Measurements from ENCODE around the gene ARID1A. TPM values are rescaled to one million over a fixed set of nuclear protein-coding genes. Genes with fewer than 3 reads are reported as not detected.

ARID1A gene
- total and polyA plus RNA-seq, 9 of the 15 experiments (the other 6 are each of a cell fraction or from before 2014, with no cell fraction given), result 8.3 to 88.3 (median 22.5) TPM

GRCh38 chr1:26694638-26695355 lies 1.0 kb upstream of the ARID1A start:
- H3K9me3 ChIP-seq (replicated peaks; ENCODE audit: control insufficient read depth, insufficient read depth, low read depth, low read length), result no peaks in the 10 kb centered on the region
- CTCF ChIA-PET (ENCODE audit: low intra/inter-chr PET ratio), result interaction anchor here (0.6 kb wide), 1 partner anchor 79 kb away, joined by 4 read pairs; no protein-coding TSS in a partner anchor
- in situ Hi-C loops (cut with MboI) (no loop called here), intact Hi-C loops (cut with micrococcal nuclease) (loop anchor here (1.0 to 10.0 kb wide), 3 partner anchors 8 to 190 kb away; partner anchors contain the start of gene SFN)
- peak overlapping the region; percentile 94 for H3K4me2 ChIP-seq (ENCODE audit: insufficient read depth, low read length)
- H3K9me1 ChIP-seq (ENCODE audit: control insufficient read depth, insufficient read depth, low read length), result no peaks in the 10 kb centered on the region
- H3K27me3 ChIP-seq (ENCODE audit: control insufficient read depth in 2 of 2, insufficient read depth in 2 of 2, low read length in 2 of 2), result no peaks in the 10 kb centered on the region
- POLR2A ChIA-PET, result interaction anchor here (0.6 to 15.7 kb wide), 11 partner anchors 9 to 256 kb away, joined by 3 to 159 read pairs (median 9); no protein-coding TSS in a partner anchor
- peak overlapping the region; percentile 88 to 99 for H3K9ac ChIP-seq (ENCODE audit: insufficient read depth in 1 of 2, low read depth in 2 of 2, low read length in 2 of 2)
- peaks cover 16% of the 10 kb centered on the region for H3K36me3 ChIP-seq (ENCODE audit: control insufficient read depth, insufficient read depth, low read length)
- peak in 2 of 4 experiments; percentile 10 to 55 for DNase-seq (ENCODE audit: extremely low read depth in 1 of 4, low spot score in 3 of 4)
- H3K79me2 ChIP-seq (ENCODE audit: control insufficient read depth, insufficient read depth, low read length), result peaks cover 65% of the 10 kb centered on the region
- FAIRE-seq, result peak; percentile 29
- peaks cover 43 to 46% of the 10 kb centered on the region in 2 experiments for H3K4me1 ChIP-seq (replicated peaks in 1 of 2; ENCODE audit: control insufficient read depth in 2 of 2, insufficient read depth in 2 of 2, low read length in 2 of 2)
- 1% methylated on average over 14 of the region's 14 CpGs for WGBS (ENCODE audit: insufficient coverage, low coverage, missing lambda C conversion rate)
- H4K20me1 ChIP-seq (replicated peaks; ENCODE audit: control insufficient read depth, insufficient read depth, low read length), result peaks cover 20% of the 10 kb centered on the region
- H3K27ac ChIP-seq (ENCODE audit: extremely low read depth, low read depth, low read length), result peak overlapping the region; percentile 92
- TSS peak; percentile 66 for BruUV-seq (replicated peaks)
- H3K4me3 ChIP-seq, result peak overlapping the region; percentile 79
- H2AFZ ChIP-seq (ENCODE audit: low read depth, low read length), result peak overlapping the region; percentile 51
- no peak for ATAC-seq
- TF ChIP-seq SMARCC2 (IDR thresholded peaks at IDR 0.05; ENCODE audit: low read depth), result 0 out of 2 replicates have a peak, but pooled peaks have one; percentile 54
- TF ChIP-seq KAT8 (IDR thresholded peaks at IDR 0.05; ENCODE audit: low read depth), result peak; percentile 53
- TF ChIP-seq EZH2 (IDR thresholded peaks at IDR 0.05; ENCODE audit: borderline replicate concordance, low read depth, low read length), result no peak
- 0 out of 2 replicates have a peak, but pooled peaks have one; percentile 54 for TF ChIP-seq POLR2A (conservative IDR thresholded peaks at IDR 0.05)
- TF ChIP-seq BCLAF1 (IDR thresholded peaks at IDR 0.05; ENCODE audit: borderline replicate concordance in 1 of 2, control insufficient read depth in 1 of 2, low read depth in 2 of 2, low read length in 1 of 2), result no peak
- no peak for TF ChIP-seq TARDBP (IDR thresholded peaks at IDR 0.05)
- TF ChIP-seq ZNF224 (CRISPR knock-in tag; IDR thresholded peaks at IDR 0.05), result no peak
- no peak for TF ChIP-seq NFXL1 (CRISPR knock-in tag; IDR thresholded peaks at IDR 0.05)
- no peak for TF ChIP-seq CBFA2T2 (conservative IDR thresholded peaks at IDR 0.05)
- TF ChIP-seq PTBP1 (IDR thresholded peaks at IDR 0.05; ENCODE audit: low read depth, low read length), result 0 out of 2 replicates have a peak, but pooled peaks have one; percentile 12
- TF ChIP-seq ZNF263 (CRISPR knock-in tag; IDR thresholded peaks at IDR 0.05; ENCODE audit: borderline replicate concordance), result no peak
- TF ChIP-seq ZNF589 (CRISPR knock-in tag; IDR thresholded peaks at IDR 0.05; ENCODE audit: low read depth), result 0 out of 2 replicates have a peak, but pooled peaks have one; percentile 68
- TF ChIP-seq ARNT (IDR thresholded peaks at IDR 0.05), result peak; percentile 15 to 51; a peak in 1 of 4 replicates
- TF ChIP-seq PHTF2 (CRISPR knock-in tag; IDR thresholded peaks at IDR 0.05), result no peak
- TF ChIP-seq ZNF655 (CRISPR knock-in tag; IDR thresholded peaks at IDR 0.05), result no peak
- TF ChIP-seq KLF13 (tag; IDR thresholded peaks at IDR 0.05; ENCODE audit: borderline replicate concordance, low read depth), result no peak
- no peak for TF ChIP-seq TBL1XR1 (IDR thresholded peaks at IDR 0.05; ENCODE audit: low read length in 2 of 2)
- TF ChIP-seq RBM25 (IDR thresholded peaks at IDR 0.05; ENCODE audit: low read depth, low read length, severe bottlenecking), result peak; percentile 54
- no peak for TF ChIP-seq SREBF1 (IDR thresholded peaks at IDR 0.05; ENCODE audit: borderline replicate concordance, low read depth, low read length)

All from K562 (cell line).